GM10847 (cell line): ENCODE measurements around the gene UBE2S.

Experiments used
- POLR2A ChIP-seq: IDR thresholded peaks from 2 replicates; pipeline ENCODE4 v1.6.1; 2011; ENCODE audit not compliant: insufficient read length; ENCODE audit errors: extremely low read depth

The UBE2S gene

GRCh38 chr19:55365245-55365644 is 42.3 kb downstream of the UBE2S start:
- TF ChIP-seq POLR2A, result no peak

GRCh38 chr19:55362990-55363716 is 44.4 kb downstream of the UBE2S start, which contains the start of gene GARIN5B:
Gene GARIN5B (minus strand): TSS chr19:55363260. CDS start chr19:55363066, 194 bp downstream.
- no peak for TF ChIP-seq POLR2A

GRCh38 chr19:55362174-55362989 is 45.2 kb downstream of the UBE2S start:
- no peak for TF ChIP-seq POLR2A

GRCh38 chr19:55360902-55361301 is 46.7 kb downstream of the UBE2S start:
- no peak for TF ChIP-seq POLR2A

GRCh38 chr19:55358943-55359908 is 48.4 kb downstream of the UBE2S start:
- no peak for TF ChIP-seq POLR2A

- TF ChIP-seq POLR2A, result no peak
These were observed 49.1 kb downstream of the UBE2S start for GRCh38 chr19:55358493-55358892.

- no peak for TF ChIP-seq POLR2A
These were observed 52.3 kb downstream of the UBE2S start for GRCh38 chr19:55355213-55355821.

GRCh38 chr19:55354698-55355212 is 52.8 kb downstream of the UBE2S start, which contains the start of gene COX6B2:
Gene COX6B2 (minus strand): TSS chr19:55354719. CDS start chr19:55354521, 198 bp downstream.
- no peak for TF ChIP-seq POLR2A

GRCh38 chr19:55353803-55354697 is 53.5 kb downstream of the UBE2S start:
- no peak for TF ChIP-seq POLR2A

- no peak for TF ChIP-seq POLR2A
These were observed 54.2 kb downstream of the UBE2S start for GRCh38 chr19:55353356-55353802.

GRCh38 chr19:55352549-55353145 is 54.9 kb downstream of the UBE2S start:
- no peak for TF ChIP-seq POLR2A

GRCh38 chr19:55352040-55352439 is 55.5 kb downstream of the UBE2S start:
- no peak for TF ChIP-seq POLR2A
